C4-2B (cell line): ENCODE measurements around the gene SEMA3D.

ENCODE experiments used
- H3K27ac ChIP-seq: fragments of 450-650 bp; 2 replicates; pipeline ENCODE4 v1.5.1; 2017
- ZFX ChIP-seq: fragments of 450-650 bp; IDR thresholded peaks from 2 replicates; pipeline ENCODE4 v1.6.1; 2017
- TF ChIP-seq, protein P1 (sequence below): fragments of 450-650 bp; conservative IDR thresholded peaks from 2 replicates; pipeline ENCODE4 v1.5.1; 2017; ENCODE audit warnings: mild to moderate bottlenecking

SEMA3D gene

DNA sequence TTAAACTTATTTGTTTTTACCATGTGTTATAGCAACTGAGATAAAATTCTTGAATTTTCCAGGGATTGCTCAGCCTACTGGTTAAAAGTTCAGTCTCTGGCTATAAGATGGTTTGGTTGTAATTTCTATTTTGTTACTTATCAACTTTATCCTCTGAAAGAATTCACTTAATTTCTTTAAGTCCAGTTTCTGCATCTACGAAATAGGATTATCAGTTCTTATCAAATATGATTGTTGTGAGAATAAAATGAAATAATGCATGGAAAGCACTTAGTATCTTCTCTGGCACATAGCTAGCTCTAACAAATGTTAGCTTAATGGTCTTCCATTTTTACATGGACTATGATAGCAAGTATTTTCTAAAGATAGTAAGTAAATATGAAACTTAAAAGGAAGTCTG is 53.3 kb downstream of the SEMA3D start:
- H3K27ac ChIP-seq: no peak overlapping the region
- no peak for TF ChIP-seq ZFX
- TF ChIP-seq, protein P1, sequence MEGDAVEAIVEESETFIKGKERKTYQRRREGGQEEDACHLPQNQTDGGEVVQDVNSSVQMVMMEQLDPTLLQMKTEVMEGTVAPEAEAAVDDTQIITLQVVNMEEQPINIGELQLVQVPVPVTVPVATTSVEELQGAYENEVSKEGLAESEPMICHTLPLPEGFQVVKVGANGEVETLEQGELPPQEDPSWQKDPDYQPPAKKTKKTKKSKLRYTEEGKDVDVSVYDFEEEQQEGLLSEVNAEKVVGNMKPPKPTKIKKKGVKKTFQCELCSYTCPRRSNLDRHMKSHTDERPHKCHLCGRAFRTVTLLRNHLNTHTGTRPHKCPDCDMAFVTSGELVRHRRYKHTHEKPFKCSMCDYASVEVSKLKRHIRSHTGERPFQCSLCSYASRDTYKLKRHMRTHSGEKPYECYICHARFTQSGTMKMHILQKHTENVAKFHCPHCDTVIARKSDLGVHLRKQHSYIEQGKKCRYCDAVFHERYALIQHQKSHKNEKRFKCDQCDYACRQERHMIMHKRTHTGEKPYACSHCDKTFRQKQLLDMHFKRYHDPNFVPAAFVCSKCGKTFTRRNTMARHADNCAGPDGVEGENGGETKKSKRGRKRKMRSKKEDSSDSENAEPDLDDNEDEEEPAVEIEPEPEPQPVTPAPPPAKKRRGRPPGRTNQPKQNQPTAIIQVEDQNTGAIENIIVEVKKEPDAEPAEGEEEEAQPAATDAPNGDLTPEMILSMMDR: no peak

DNA sequence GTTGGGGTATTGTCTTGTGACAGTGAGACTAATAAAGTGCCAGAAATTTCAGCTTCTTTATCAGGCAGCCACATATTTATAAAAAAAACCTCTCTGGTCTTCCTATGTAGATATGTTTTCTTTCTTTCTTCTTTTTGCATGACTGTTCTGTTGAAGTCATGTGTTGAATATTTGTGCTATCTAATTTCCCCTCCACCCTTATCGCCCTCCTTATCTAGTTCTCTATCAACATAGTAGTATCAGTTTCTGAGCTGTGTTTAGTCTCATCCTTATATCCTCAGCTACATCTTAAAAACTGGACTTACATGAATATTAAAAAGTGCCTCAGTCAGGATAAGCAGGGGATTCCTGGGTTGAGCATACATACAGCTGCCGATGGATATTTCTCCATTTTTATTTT is 53.9 kb downstream of the SEMA3D start:
- TF ChIP-seq ZFX: no peak
- TF ChIP-seq, protein P1: no peak
- H3K27ac ChIP-seq: no peak overlapping the region

DNA sequence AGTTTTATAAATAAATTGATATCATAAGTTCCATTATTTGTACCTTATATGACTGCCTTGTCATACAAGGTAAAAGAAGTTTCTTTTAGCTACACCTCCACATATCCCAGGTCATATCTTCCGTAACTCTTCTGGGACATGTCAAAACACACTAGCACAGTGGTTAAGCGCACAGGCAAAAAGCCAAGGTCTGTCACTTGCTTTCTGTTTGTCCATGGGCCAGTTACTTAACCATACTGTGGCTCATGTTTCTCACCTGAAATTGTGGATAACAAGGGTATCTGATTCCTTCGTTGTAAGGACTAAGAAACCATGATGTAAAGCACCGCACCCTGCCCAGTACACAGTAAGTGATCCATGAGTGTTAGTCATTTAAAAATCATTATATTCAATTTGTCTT is 56.2 kb downstream of the SEMA3D start:
- no peak overlapping the region for H3K27ac ChIP-seq
- TF ChIP-seq ZFX: no peak
- TF ChIP-seq, protein P1: no peak

DNA sequence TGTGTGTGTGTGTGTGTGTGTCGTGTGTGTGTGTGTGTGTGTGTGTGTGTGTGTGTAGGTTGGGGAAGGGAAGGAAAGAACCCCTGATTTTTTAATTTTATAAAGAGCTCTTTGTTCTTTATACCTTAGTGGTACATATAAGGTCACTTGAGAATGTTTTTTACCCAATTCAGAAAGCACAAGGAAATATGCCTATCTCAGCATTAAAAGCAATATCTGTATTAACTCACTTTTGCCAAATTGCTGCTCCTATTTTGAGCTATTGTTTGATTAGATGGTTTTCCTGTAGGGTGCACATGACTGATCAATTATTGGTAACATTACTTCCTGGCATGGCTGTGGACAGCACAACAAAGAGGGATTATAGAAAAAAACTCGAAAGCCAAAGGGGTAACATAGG is 60.5 kb downstream of the SEMA3D start:
- H3K27ac ChIP-seq: no peak overlapping the region
- TF ChIP-seq, protein P1: no peak
- TF ChIP-seq ZFX: no peak

DNA sequence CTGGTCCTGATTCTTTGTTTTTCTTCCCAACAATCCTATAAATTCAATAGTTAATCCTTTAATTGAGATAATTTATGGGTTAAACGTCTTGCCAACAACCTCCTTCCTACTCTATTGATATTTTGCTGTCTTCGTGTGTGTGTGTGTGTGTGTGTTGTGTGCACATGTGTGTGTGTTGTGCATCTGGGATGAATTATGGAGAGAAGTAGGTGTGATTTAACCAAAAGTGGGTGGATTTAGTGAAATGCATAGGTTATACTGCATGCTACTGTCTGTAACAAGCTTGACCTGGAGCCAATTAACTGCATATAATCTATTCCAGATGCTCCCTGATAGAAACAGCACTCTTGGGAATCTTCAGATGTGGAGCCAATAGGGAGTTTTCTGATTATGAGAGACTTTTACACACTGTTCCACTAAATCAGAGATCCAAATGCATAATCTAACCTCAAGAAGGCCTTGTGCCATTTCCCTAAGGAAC is 61.2 kb downstream of the SEMA3D start:
- TF ChIP-seq, protein P1: no peak
- TF ChIP-seq ZFX: no peak

DNA sequence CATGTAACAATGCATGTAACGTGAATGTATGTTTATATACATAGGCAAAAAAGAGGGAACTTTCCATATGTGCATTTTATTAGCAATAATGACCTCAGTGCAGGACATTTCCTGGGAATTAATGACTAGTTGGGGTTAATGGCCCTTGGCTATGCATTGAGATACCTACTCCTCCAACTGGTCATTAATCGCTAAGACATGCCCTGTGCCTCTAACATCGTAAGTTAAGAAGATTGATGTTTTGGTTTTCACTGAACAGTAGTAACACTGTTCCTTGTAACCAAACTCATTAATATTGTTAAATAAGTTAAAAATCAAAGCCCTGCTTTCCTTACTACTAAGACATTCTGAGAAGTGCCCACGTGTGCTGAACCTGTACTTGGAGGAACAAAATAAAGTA is 61.7 kb downstream of the SEMA3D start:
- H3K27ac ChIP-seq: no peak overlapping the region
- TF ChIP-seq, protein P1: no peak; the same call in 1 of the 2 replicates
- no peak for TF ChIP-seq ZFX

More for the DNA sequence above, 61.2 kb downstream of the SEMA3D start:
- H3K27ac ChIP-seq: no peak overlapping the region

DNA sequence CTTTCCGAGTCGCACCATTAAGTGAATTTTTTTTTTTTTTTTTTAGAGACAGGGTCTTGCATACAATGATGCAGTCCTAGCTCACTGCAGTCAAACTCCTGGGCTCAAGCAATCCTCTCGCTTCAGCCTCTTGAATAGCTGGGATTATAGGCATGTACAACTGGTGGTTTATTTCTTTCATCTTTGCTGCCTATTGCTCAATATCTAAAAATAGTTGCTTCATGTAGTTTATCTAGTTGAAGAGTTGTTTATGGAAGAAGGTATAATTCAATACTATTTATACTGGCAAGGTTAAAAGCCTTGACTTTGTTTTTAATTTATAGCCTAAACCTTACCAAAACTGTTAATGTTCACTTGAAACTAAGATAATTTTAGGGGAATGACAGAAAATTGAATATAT is 66.9 kb downstream of the SEMA3D start:
- TF ChIP-seq, protein P1: no peak
- TF ChIP-seq ZFX: no peak
- no peak overlapping the region for H3K27ac ChIP-seq
